Kidney (tissue), 14 donors: Measurements from ENCODE around the gene TRIM63. TPM values are rescaled to one million over a fixed set of nuclear protein-coding genes. Genes with fewer than 3 reads are reported as not detected.

Experiments used
- DNase-seq, 5 donors: peaks; one replicate each; pipeline ENCODE4 v3.0.0-alpha.2; 2013 to 2020
- FAIRE-seq: peaks from 2 replicates; lab custom pipeline; 2012; peaks lifted over from hg19 to GRCh38; lab: Jason Lieb, UNC
- H3K27ac ChIP-seq, 2 donors: one replicate each; pipeline ENCODE4 v1.7.0; 2013; ENCODE audit warnings: low read depth in 2 of 2, low read length in 2 of 2, inconsistent platforms in 1 of 2
- H3K27me3 ChIP-seq: one replicate; pipeline ENCODE4 v1.7.1; 2013; ENCODE audit warnings: low read length, inconsistent platforms; ENCODE audit not compliant: control insufficient read depth, insufficient read depth
- H3K36me3 ChIP-seq, 3 donors: one replicate each; pipeline versions ENCODE4 v1.7.0 to v1.7.1; 2013; ENCODE audit warnings: low read length in 3 of 3, control low read depth in 1 of 3, inconsistent platforms in 1 of 3; ENCODE audit not compliant: insufficient read depth in 3 of 3, control insufficient read depth in 2 of 3
- H3K4me1 ChIP-seq, 3 donors: one replicate each; pipeline versions ENCODE4 v1.7.0 to v1.7.1; 2013; ENCODE audit warnings: low read length in 3 of 3, inconsistent platforms in 1 of 3, low read depth in 1 of 3; ENCODE audit not compliant: control insufficient read depth in 2 of 3, insufficient read depth in 2 of 3
- H3K4me3 ChIP-seq, 3 donors: one replicate each; pipeline versions ENCODE4 v1.7.0 to v1.8.1; 2013; ENCODE audit warnings: low read length in 3 of 3, control low read depth in 1 of 3, inconsistent platforms in 1 of 3
- H3K9ac ChIP-seq, 3 donors: one replicate each; pipeline versions ENCODE4 v1.7.0 to v1.7.1; 2013; ENCODE audit warnings: low read length in 3 of 3, control low read depth in 1 of 3, inconsistent platforms in 1 of 3
- H3K9me3 ChIP-seq, 3 donors: one replicate each; pipeline versions ENCODE4 v1.7.0 to v1.7.1; 2013; ENCODE audit warnings: low read length in 3 of 3, control low read depth in 1 of 3, inconsistent platforms in 1 of 3; ENCODE audit not compliant: control insufficient read depth in 2 of 3, insufficient read depth in 1 of 3
- intact Hi-C: fragments of 100-400 bp; cut with DNase I; formaldehyde crosslinking; loops from one replicate; pipeline ENCODE4 v1.11.1; 2022
- polyA plus RNA-seq: library from polyadenylated mRNA; stranded (reverse); fragments of 350-450 nt; fragmentation: Illumina TruSeq; extraction: RNeasy Lipid Tissue Mini Kit (QIAGEN cat#74804); gene quantifications from one replicate; pipeline ENCODE4 v1.2.3, GENCODE V29; 2014; ENCODE audit warnings: low read depth, low replicate concordance; ENCODE audit not compliant: insufficient read depth
- total RNA-seq: library from RNA; stranded (reverse); fragmentation: NEBNext Ultra II Directional; extraction: Animal tissue kit (Norgen Biotek cat#: 25700); gene quantifications from one replicate; pipeline ENCODE4 v1.2.1, GENCODE V29; 2021
- TF ChIP-seq, protein P1 (sequence below): IDR thresholded peaks from 3 replicates; pipeline ENCODE4 v1.5.1; 2012; ENCODE audit warnings: mild to moderate bottlenecking, moderate library complexity, borderline replicate concordance; ENCODE audit not compliant: insufficient read depth; ENCODE audit errors: extremely low read depth
- donor health status: control.
- donor health status: control.
- donor health status: control.
- donor health status: control.
- donor health status: control.
- donor health status: DM: yes; HTN: yes; CAD: no.
- donor health status: Normal renal cell carcinoma (clear cell type).

The TRIM63 gene
- total and polyA plus RNA-seq, 2 donors from 2014 or later: 0.82 to 3.3 TPM

DNA sequence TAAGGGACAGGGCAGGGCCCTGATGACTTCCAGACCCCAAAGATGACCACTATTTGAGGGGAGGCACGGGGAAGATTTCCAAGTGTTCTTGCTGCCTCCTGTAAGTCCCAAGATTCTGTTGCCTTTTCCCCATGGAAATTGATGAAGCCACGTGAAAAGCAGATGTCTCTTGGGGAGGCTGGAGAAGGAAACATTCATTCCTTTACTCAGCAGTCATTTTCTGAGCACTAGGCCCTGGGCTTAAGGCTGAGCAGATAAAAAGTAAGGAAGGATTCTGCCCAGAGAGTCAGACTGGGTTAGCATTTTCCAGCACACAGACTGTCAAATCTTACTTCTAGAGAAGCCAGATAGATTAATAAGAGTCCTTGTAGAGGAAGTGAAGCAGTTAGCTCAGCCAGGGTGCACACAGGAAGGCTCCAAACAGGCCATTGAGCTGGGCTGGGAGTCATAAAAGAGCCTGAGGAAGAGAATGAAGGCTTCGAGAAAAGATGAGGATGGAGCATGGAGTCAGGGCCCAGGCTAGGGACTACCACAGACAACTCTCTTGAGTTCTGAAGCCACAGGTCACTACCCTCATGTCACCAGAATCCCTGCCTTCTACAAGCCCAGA lies 35.7 kb downstream of the TRIM63 start:
- Histone ChIP-seq H3K9ac (no peak overlapping the region), H3K4me3 (no peak overlapping the region), H3K36me3 (no peaks in the 10 kb centered on the region), H3K9me3 (no peaks in the 10 kb centered on the region), H3K27me3 (no peaks in the 10 kb centered on the region), H3K4me1 (peaks cover 0 to 7% (median 0%) of the 10 kb centered on the region in 3 donors), H3K27ac (no peak overlapping the region)
- TF ChIP-seq, protein P1, sequence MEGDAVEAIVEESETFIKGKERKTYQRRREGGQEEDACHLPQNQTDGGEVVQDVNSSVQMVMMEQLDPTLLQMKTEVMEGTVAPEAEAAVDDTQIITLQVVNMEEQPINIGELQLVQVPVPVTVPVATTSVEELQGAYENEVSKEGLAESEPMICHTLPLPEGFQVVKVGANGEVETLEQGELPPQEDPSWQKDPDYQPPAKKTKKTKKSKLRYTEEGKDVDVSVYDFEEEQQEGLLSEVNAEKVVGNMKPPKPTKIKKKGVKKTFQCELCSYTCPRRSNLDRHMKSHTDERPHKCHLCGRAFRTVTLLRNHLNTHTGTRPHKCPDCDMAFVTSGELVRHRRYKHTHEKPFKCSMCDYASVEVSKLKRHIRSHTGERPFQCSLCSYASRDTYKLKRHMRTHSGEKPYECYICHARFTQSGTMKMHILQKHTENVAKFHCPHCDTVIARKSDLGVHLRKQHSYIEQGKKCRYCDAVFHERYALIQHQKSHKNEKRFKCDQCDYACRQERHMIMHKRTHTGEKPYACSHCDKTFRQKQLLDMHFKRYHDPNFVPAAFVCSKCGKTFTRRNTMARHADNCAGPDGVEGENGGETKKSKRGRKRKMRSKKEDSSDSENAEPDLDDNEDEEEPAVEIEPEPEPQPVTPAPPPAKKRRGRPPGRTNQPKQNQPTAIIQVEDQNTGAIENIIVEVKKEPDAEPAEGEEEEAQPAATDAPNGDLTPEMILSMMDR: no peak
- no peak for DNase-seq
- intact Hi-C loops: no loop called here
- FAIRE-seq: no peak

DNA sequence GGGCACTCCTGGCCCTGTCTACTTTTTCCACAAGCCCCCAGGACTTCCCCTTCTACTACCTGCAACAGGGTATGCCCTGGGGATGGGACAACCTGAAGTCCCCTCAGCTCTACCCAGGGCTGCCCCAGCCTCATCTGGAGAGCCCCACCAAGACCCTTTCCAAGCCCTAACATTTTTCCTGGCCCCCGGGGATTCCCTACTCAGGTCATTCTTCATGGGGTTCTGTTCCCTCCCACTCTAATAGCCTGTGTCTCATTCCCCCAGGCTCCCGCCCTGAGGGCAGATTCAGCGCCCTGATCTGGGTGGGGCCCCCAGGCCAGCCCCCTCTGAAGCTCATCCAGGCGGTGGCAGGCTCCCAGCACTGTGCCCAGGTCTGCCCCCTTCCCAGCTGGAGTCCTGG lies 36.2 kb downstream of the TRIM63 start:
- Histone ChIP-seq H3K36me3 (no peaks in the 10 kb centered on the region), H3K4me1 (peaks cover 0 to 7% (median 0%) of the 10 kb centered on the region in 3 donors), H3K9me3 (no peaks in the 10 kb centered on the region), H3K27ac (no peak overlapping the region), H3K27me3 (no peaks in the 10 kb centered on the region), H3K9ac (no peak overlapping the region), H3K4me3 (no peak overlapping the region)
- TF ChIP-seq, protein P1: no peak
- intact Hi-C loops: no loop called here
- no peak for FAIRE-seq
- peak in 1 of 5 donors; percentile 57 for DNase-seq

DNA sequence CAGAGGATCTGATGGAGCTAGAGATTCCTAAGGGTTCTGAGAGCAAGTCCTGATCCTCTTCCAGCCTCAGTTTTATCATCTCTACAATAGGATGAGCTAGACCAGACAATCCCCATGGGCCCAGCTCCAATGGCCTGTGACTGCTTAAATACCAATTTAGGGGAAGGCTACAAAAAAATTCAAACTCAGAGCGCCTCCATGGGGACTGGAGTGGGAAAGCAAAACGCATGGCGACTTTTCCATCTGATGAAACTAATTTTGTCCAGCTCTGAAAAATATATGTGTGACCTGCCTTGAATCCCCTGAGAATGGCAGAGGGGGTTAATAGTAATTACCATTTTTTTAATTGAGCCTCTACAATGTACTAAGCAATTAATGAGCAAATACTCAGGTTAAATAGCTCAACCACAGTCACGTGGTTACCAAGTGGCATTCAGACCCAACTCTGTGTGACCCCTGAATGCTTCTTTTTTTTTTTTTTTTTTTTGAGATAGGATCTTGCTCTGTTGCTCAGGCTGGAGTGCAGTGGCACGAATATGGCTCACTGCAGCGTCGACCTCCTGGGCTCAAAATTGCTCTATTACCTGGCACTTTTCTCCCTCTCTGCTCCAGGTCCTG lies 37.5 kb downstream of the TRIM63 start:
- H3K9ac ChIP-seq: no peak overlapping the region
- no peak for FAIRE-seq
- no peak overlapping the region for H3K4me3 ChIP-seq
- intact Hi-C loops: no loop called here
- no peak overlapping the region for H3K27ac ChIP-seq
- TF ChIP-seq, protein P1: no peak
- H3K36me3 ChIP-seq: no peaks in the 10 kb centered on the region
- H3K27me3 ChIP-seq: no peaks in the 10 kb centered on the region
- no peaks in the 10 kb centered on the region for H3K9me3 ChIP-seq
- DNase-seq: no peak
- H3K4me1 ChIP-seq: peaks cover 0 to 4% (median 0%) of the 10 kb centered on the region in 3 donors
